CD4-positive, CD25-positive, alpha-beta regulatory T cell (primary cell): Measurements from ENCODE around the gene IPO9. TPM values are rescaled to one million over a fixed set of nuclear protein-coding genes. Genes with fewer than 3 reads are reported as not detected.

ENCODE experiments used
- ATAC-seq, 2 donors: fragments of 150-1000 bp; cut with Tn5 transposase; one replicate each; pipeline ENCODE4 v1.10.0; 2021; ENCODE audit warnings: low read depth in 2 of 2, moderate number of reproducible peaks in 2 of 2, moderate library complexity in 1 of 2
- DNase-seq, 3 donors: peaks; one replicate each; pipeline versions ENCODE4 v3.0.0 to v3.0.0-alpha.2; 2012 to 2022; ENCODE audit warnings: mixed read lengths in 1 of 3
- H3K27ac ChIP-seq: one replicate; pipeline ENCODE4 v1.7.0; 2013; ENCODE audit warnings: mild to moderate bottlenecking, low read length; ENCODE audit not compliant: insufficient read depth, poor library complexity, severe bottlenecking
- H3K27me3 ChIP-seq: one replicate; pipeline ENCODE4 v1.7.0; 2013; ENCODE audit warnings: low read length; ENCODE audit not compliant: control insufficient read depth, insufficient read depth
- H3K36me3 ChIP-seq: one replicate; pipeline ENCODE4 v1.7.0; 2013; ENCODE audit warnings: mild to moderate bottlenecking, low read length, moderate library complexity; ENCODE audit not compliant: control insufficient read depth, insufficient read depth
- H3K4me1 ChIP-seq: 2 replicates; pipeline ENCODE4 v1.7.0; 2013; ENCODE audit warnings: mild to moderate bottlenecking, low read length; ENCODE audit not compliant: insufficient read depth, control insufficient read depth, poor library complexity, severe bottlenecking
- H3K4me3 ChIP-seq: one replicate; pipeline ENCODE4 v1.7.0; 2013; ENCODE audit warnings: low read depth, mild to moderate bottlenecking, low read length, moderate library complexity
- H3K9me3 ChIP-seq, 2 experiments: 1 replicate in 1 of 2; 2 replicates in 1 of 2; pipeline ENCODE4 v1.7.0; 2013; ENCODE audit warnings: low read length in 2 of 2, mild to moderate bottlenecking in 1 of 2, moderate library complexity in 1 of 2; ENCODE audit not compliant: control insufficient read depth in 2 of 2
- H3K27ac Mint-ChIP-seq, 3 donors: one replicate each; pipeline ENCODE4 v1.8.0; 2020 to 2022; ENCODE audit warnings: mild to moderate bottlenecking in 3 of 3, mixed read lengths in 3 of 3, moderate library complexity in 2 of 3
- H3K27me3 Mint-ChIP-seq: one replicate; pipeline ENCODE4 v1.8.0; 2022; ENCODE audit warnings: mild to moderate bottlenecking, mixed read lengths
- H3K36me3 Mint-ChIP-seq: one replicate; pipeline ENCODE4 v1.8.0; 2020; ENCODE audit warnings: mixed read lengths
- H3K4me1 Mint-ChIP-seq, 4 donors: one replicate each; pipeline ENCODE4 v1.8.0; 2020 to 2022; ENCODE audit warnings: mixed read lengths in 4 of 4, mild to moderate bottlenecking in 1 of 4
- H3K4me3 Mint-ChIP-seq, 4 donors: one replicate each; pipeline ENCODE4 v1.8.0; 2020 to 2022; ENCODE audit warnings: mild to moderate bottlenecking in 4 of 4, mixed read lengths in 4 of 4, moderate library complexity in 3 of 4
- H3K9me3 Mint-ChIP-seq, 7 donors: one replicate each; pipeline ENCODE4 v1.8.0; 2020 to 2022; ENCODE audit warnings: mixed read lengths in 7 of 7, mild to moderate bottlenecking in 3 of 7, moderate library complexity in 2 of 7
- polyA plus RNA-seq, 4 donors: library from polyadenylated mRNA; unstranded; fragments of 300-500 nt; fragmentation: Illumina TruSeq; gene quantifications; one replicate each; pipeline ENCODE4 v1.2.3, GENCODE V29; 2021
- total RNA-seq: library from RNA; stranded (reverse); gene quantifications from one replicate; pipeline ENCODE4 v1.2.3, GENCODE V29; 2022

The IPO9 gene
- total and polyA plus RNA-seq, 5 donors from 2014 or later = 13.9 to 31.3 (median 15.2) TPM

DNA sequence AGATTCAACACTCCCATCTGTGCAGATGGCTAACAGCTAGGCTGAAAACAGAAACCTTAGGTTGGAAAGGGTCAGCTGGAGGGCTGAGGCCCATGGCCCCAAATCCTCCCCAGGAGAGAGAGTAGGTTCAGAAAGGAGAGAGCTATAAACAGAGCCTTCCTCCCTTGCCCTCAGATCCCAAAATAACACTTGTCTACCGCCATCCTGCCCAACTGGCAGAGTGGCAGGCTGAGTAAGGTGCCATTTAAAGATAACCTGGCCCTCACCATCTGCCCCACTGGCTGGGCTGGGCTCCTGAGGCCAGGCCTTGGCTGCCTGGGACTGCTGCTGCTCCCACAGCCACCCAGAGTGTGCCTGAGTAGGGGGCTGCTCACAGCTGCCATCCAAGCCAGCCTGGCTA, 55.5 kb downstream of the IPO9 start:
- Mint-ChIP-seq H3K4me1 (peaks cover 0 to 6% (median 4%) of the 10 kb centered on the region in 4 donors), H3K9me3 (no peaks in the 10 kb centered on the region), H3K4me3 (no peak overlapping the region), H3K27ac (no peak overlapping the region), H3K36me3 (no peaks in the 10 kb centered on the region), H3K27me3 (peaks cover 25% of the 10 kb centered on the region)
- Histone ChIP-seq H3K27me3 (peaks cover 9% of the 10 kb centered on the region), H3K4me3 (no peak overlapping the region), H3K36me3 (no peaks in the 10 kb centered on the region), H3K4me1 (peaks cover 12% of the 10 kb centered on the region), H3K27ac (no peak overlapping the region), H3K9me3 (no peaks in the 10 kb centered on the region)
- no peak for ATAC-seq
- no peak for DNase-seq

GRCh38 chr1:201885531-201886075, 56.6 kb downstream of the IPO9 start:
- ATAC-seq = no peak
- no peak overlapping the region for H3K4me3 ChIP-seq
- H3K4me1 ChIP-seq = peaks cover 13% of the 10 kb centered on the region
- no peaks in the 10 kb centered on the region for H3K36me3 ChIP-seq
- DNase-seq = no peak
- Mint-ChIP-seq H3K36me3 (no peaks in the 10 kb centered on the region), H3K9me3 (no peaks in the 10 kb centered on the region), H3K27me3 (peaks cover 36% of the 10 kb centered on the region), H3K4me1 (peaks cover 0 to 15% (median 8%) of the 10 kb centered on the region in 4 donors), H3K27ac (peak overlapping the region in 1 of 3 donors; percentile 82), H3K4me3 (no peak overlapping the region)
- no peaks in the 10 kb centered on the region for H3K9me3 ChIP-seq
- H3K27ac ChIP-seq = no peak overlapping the region
- H3K27me3 ChIP-seq = peaks cover 14% of the 10 kb centered on the region

DNA sequence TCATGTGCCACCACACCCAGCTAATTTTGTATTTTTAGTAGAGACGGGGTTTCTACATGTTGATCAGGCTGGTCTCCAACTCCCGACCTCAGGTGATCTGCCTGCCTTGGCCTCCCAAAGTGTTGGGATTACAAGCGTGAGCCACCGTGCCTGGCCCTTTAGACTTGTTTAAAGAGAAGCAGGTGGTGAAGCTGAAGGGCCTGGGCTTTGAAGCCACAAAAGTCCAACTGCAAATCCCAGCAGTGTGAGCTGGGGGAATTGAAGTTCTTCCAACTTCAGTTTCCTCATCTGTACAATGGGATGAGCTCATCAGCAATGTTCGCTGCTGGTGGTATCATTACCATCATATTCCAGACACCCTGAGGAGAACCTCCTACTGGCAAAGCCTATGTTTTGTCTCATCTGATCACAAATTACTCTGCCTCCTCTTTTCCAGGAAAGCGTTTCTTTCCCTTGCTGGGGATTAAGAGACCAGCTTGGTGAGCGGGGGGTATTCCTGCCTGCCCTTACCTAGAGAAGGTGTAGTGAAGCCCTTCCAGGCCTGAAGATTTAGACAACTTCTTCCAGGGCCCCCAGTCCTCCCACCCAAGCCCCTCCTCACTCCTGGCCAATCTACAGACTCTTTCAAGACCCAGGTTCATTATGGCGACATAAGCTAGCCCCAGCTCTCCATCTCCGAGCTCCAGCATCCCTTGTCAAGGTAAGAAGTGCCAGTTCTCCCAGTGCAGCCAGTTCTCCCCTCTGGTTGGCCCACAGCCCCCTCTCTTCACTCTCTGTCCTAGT, 57.3 kb downstream of the IPO9 start:
- Mint-ChIP-seq H3K36me3 (no peaks in the 10 kb centered on the region), H3K27ac (no peak overlapping the region), H3K27me3 (peaks cover 37% of the 10 kb centered on the region), H3K4me1 (peaks cover 0 to 15% (median 8%) of the 10 kb centered on the region in 4 donors), H3K4me3 (no peak overlapping the region), H3K9me3 (no peaks in the 10 kb centered on the region)
- no peak overlapping the region for H3K27ac ChIP-seq
- no peaks in the 10 kb centered on the region for H3K9me3 ChIP-seq
- no peaks in the 10 kb centered on the region for H3K36me3 ChIP-seq
- H3K4me1 ChIP-seq = peaks cover 13% of the 10 kb centered on the region
- H3K4me3 ChIP-seq = no peak overlapping the region
- DNase-seq (no peak), ATAC-seq (no peak)
- H3K27me3 ChIP-seq = peaks cover 19% of the 10 kb centered on the region

DNA sequence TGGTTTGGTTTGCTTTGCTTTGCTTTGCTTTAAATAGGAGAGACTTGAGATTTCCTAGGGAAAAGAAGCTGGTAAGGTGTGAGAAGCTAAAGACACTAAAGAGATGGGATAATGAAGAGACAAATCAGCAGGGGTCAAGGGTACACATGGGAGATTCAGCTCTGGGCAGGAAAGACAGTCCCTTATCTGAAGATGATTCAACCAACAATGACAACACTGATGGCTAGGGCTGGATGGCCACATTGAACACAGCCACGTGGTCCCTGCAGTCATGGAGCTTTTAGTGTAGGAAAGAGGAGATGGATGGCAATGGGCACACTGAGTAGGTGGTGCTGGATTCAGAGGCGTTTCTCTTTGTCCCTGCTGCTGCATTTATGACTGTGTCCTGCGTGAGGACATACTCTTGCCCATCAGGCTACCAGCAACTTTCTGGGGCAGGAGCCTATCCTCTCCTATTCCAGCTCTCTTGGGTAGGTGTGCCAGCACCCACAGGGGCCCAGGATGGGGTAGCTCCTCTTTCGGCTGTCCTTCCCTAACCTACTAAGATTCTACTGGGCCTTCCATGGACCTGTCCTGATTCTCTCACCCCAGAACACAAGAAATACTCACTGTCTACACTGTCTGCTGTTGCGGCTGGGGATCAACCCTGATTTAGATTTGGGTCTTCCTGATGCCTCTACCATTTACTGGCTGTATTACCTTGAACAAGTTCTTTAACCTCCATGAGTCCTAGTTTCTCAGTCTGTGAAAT, 58.3 kb downstream of the IPO9 start:
- no peaks in the 10 kb centered on the region for H3K36me3 Mint-ChIP-seq
- H3K27ac ChIP-seq = no peak overlapping the region
- H3K27ac Mint-ChIP-seq = peak overlapping the region in 2 of 3 donors; percentile 2 to 60
- DNase-seq (no peak), ATAC-seq (no peak)
- H3K4me3 ChIP-seq = no peak overlapping the region
- peaks cover 42% of the 10 kb centered on the region for H3K27me3 Mint-ChIP-seq
- no peaks in the 10 kb centered on the region for H3K9me3 ChIP-seq
- H3K9me3 Mint-ChIP-seq = peaks cover 0 to 1% (median 0%) of the 10 kb centered on the region in 7 donors
- peaks cover 0 to 15% (median 6%) of the 10 kb centered on the region in 4 donors for H3K4me1 Mint-ChIP-seq
- peaks cover 19% of the 10 kb centered on the region for H3K27me3 ChIP-seq
- H3K4me1 ChIP-seq = peaks cover 13% of the 10 kb centered on the region
- no peaks in the 10 kb centered on the region for H3K36me3 ChIP-seq
- peak overlapping the region in 2 of 4 donors; percentile 4 to 52 for H3K4me3 Mint-ChIP-seq

- H3K36me3 Mint-ChIP-seq = no peaks in the 10 kb centered on the region
- H3K4me1 Mint-ChIP-seq = peaks cover 0 to 15% (median 6%) of the 10 kb centered on the region in 4 donors
- peaks cover 0 to 1% (median 0%) of the 10 kb centered on the region in 7 donors for H3K9me3 Mint-ChIP-seq
- H3K4me3 Mint-ChIP-seq = peak within 1 kb of the TSS; percentile 57 to 76 (median 69)
- Histone ChIP-seq H3K27me3 (peaks cover 19% of the 10 kb centered on the region), H3K36me3 (no peaks in the 10 kb centered on the region), H3K4me3 (no peak within 1 kb of the TSS), H3K27ac (no peak within 1 kb of the TSS), H3K4me1 (peaks cover 13% of the 10 kb centered on the region), H3K9me3 (no peaks in the 10 kb centered on the region)
- DNase-seq = no peak
- H3K27ac Mint-ChIP-seq = peak within 1 kb of the TSS in 1 of 3 donors; percentile 60
- H3K27me3 Mint-ChIP-seq = peaks cover 47% of the 10 kb centered on the region
- peak in 1 of 2 donors; percentile 51 for ATAC-seq
Observed at GRCh38 chr1:201888282-201889089, 59.5 kb downstream of the IPO9 start, which contains the start of gene SHISA4. Gene SHISA4 (plus strand): TSS chr1:201888898. CDS start chr1:201888995, 97 bp downstream.

GRCh38 chr1:201889090-201889968, 60.4 kb downstream of the IPO9 start:
- Mint-ChIP-seq H3K27ac (no peak overlapping the region), H3K27me3 (peaks cover 54% of the 10 kb centered on the region), H3K4me3 (peak overlapping the region; percentile 34 to 76 (median 69)), H3K4me1 (peaks cover 0 to 14% (median 5%) of the 10 kb centered on the region in 4 donors), H3K36me3 (no peaks in the 10 kb centered on the region), H3K9me3 (peaks cover 0 to 1% (median 0%) of the 10 kb centered on the region in 7 donors)
- H3K27ac ChIP-seq = no peak overlapping the region
- ATAC-seq (no peak), DNase-seq (no peak)
- peaks cover 19% of the 10 kb centered on the region for H3K27me3 ChIP-seq
- peaks cover 13% of the 10 kb centered on the region for H3K4me1 ChIP-seq
- H3K36me3 ChIP-seq = no peaks in the 10 kb centered on the region
- H3K9me3 ChIP-seq = no peaks in the 10 kb centered on the region
- H3K4me3 ChIP-seq = no peak overlapping the region
